HG03469 (cell line): ENCODE data around the gene ZNF625.
"Not testable (repeated sequence)": the region's sequence is repeated elsewhere in the genome, so short reads cannot be mapped to it uniquely, and the experiment has no call there.

Experiments used
- ATAC-seq: cut with Tn5 transposase; IDR thresholded peaks from one replicate; pipeline ENCODE4 v1.9.1; 2021; ENCODE audit warnings: mild to moderate bottlenecking, moderate library complexity, moderate number of reproducible peaks; ENCODE audit not compliant: unreplicated experiment

ZNF625 gene

DNA sequence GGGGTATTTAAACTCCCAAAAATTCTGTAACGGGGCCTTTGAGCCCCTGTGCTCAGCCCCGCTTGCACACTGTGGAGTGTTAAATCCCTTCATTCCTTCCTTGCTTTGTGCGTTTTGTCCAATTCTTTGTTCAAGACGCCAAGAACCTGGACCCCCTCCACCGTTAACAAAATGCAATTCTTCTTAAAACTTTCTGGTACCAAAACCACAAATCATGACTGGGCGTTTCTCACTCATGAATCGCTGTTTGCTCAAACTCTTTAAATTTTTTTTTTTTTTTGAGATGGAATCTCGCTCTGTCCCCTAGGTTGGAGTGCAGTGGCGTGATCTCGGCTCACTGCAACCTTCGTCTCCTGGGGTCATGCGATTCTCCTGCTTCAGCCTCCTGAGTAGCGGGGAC, 17.3 kb downstream of the ZNF625 start:
- ATAC-seq = no peak

DNA sequence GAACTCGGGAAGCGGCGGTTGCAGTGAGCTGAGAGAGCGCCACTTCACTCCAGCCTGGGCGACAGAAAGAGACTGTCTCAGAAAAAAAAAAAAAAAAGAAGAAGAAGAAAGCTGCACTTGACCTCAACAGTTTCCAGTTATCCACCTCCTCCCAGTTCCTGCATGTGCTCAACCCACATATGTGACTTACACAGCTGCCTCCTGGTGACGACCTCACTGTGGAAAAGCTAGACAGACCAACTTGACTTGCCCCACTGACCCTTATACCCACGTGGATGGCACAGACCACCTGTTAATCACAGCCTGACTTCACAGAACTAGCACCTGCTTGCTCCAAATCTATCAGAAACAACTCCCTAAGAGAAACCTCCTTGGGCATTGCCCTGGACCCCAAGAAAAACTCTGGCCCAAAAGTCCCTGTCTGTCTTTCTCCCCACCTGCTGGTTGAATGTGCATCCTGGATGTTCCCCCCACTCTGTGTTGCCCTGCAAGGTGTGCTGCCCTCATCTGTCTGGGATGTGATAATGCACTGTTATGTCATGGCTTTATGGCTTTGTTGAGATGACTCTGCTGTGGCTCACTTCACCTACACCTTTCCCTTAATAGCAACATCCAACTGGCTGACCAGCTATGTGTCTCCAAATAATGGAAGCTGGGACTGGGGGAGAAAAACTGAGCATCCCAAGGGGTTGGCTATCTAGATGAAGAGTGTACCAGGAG, 19.2 kb downstream of the ZNF625 start:
- no peak for ATAC-seq

DNA sequence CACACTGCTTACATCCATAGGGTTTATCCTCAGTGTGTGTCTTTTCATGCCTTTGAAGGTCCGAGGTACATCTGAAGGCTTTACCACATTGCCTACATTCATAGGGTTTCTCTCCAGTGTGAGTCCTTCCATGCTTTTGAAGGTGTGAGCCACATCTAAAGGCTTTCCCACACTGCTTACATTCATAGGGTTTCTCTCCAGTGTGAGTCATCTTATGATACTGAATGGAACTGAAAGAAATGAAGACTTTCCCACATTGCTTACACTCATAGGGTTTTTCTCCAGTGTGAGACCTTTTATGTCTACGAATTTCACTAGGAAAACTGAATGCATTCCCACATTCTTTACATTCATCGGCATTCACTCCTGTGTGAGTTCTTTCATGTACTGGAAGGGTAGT, 23.5 kb downstream of the ZNF625 start:
- ATAC-seq = no peak

DNA sequence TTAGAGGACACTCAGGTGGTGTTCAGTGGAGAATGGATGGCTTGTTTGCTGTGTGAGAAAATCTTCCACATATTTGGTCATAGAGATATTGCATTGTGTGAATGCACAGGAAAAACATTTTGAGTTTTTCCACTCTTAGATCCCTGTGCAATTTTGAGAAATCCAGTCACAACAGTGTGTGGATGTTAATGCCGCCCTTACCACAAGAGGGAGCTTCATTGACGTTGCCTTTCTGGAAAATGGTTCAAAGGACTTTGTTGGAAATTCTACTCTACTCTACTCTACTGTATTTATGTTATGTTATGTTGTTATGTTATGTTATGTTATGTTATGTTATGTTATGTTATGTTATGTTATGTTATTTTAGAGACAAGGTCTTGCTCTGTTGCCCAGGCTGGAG, 29.8 kb downstream of the ZNF625 start:
- no peak for ATAC-seq

DNA sequence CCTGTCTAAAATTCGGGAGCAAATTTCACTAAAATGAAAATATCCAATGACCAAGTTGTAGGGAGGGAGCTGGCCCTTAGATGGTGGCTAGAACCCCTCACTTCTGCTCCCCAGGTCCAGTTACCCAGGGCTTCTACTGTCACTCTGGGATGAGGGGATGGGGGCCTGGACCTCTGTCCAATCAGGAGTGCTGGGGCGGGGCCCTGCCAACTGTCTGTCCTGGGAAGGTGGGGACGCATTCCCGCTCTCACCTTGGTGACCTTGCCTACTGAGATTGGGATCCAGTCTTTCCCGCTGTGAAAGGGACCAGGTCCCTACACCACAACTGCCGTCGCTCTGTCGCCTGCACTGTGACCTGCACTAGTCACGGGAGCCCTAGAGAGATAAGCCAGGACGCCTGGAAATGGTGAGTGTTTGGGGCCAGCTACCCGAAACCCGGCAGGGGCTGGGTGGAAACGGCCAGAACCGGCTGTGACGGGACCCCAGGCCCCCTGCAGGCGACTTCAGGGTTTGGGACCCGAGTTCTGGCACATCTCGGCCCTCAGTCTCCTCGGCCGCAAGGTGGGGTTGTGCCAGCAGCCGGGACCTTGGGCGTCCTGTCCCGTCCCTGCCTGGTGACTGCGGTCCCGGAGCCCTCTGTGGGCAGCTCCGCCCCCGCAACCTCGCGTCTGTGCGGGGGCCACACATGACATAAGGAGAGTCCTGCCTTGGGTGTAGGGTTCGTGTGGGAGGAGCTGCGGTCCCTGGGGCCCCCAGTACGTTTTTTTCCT, 39.1 kb downstream of the ZNF625 start:
- ATAC-seq = no peak

DNA sequence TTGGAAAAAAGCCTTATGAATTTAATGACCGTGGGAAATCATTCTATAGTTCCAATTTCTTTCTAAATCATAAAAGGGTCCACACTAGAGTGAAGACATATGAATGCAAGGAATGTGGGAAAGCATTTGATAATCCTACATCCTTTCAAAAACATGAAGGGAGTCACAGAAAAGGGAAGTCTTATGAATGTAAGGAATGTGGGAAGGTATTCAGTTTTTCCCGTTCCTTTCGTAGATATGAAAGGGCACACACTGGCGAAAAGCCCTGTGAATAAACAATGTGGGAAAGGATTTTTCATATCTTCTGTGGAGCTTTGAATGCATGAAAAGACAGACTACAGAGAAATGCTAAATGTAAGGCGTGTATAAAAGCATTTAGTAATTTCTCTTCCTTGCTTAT, 43.4 kb downstream of the ZNF625 start:
- ATAC-seq = no peak

DNA sequence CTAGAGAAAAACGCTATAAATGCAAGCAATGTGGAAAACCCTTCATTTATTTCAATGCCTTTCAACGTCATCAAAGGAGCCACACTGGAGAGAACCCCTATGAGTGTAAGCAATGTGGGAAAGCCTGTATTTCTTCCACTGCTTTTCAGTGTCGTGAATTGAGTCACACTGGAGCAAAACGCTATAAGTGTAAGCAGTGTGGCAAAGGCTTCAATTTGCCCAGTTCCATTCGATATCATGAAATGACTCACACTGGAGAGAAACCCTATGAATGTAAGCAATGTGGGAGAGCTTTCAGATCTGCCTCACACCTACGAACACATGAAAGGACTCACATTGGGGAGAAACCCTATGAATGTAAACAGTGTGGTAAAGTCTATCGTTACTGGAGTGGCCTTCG, 43.8 kb downstream of the ZNF625 start:
- ATAC-seq = no peak

DNA sequence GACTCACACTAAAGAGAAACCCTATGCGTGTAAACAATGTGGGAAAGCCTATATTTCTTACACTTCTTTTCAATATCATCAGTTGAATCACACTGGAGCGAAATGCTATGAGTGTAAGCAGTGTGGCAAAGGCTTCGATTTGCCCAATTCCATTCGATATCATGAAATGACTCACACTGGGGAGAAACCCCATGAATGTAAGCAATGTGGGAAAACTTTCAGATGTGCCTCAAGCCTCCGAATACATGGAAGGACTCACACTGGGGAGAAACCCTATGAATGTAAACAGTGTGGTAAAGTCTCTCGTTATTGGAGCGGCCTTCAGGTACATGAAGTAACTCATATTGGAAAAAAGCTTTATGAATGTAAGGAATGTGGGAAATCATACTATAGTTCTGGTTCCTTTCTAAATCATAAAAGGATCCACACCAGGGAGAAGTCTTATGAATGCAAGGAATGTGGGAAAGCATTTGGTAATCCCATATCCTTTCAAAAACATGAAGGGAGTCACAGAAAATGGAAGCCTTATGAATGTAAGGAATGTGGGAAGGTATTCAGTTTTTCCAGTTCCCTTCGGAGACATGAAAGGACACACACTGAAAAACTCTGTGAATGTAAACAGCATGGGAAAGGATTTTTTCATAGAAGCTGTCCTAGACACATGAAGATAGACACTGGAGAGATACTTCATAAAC, 44.4 kb downstream of the ZNF625 start:
- no peak for ATAC-seq

DNA sequence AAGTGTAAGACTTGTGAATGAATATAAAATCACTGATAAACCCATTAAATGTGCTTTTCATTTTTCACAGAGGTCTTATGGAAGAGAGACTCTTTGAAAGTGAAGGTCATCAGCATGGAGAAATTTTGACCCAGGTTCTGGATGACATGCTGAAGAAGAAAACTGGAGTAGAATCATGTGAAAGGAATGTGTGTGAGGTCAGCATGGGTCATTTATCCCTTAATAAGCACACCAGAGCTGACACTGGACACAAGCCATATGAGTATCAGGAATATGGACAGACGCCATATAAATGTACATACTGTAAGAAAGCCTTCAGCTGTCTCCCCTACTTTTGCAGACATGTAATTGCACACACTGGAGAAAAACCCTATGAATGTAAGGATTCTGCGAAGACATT, 45.4 kb downstream of the ZNF625 start:
- ATAC-seq = no peak

DNA sequence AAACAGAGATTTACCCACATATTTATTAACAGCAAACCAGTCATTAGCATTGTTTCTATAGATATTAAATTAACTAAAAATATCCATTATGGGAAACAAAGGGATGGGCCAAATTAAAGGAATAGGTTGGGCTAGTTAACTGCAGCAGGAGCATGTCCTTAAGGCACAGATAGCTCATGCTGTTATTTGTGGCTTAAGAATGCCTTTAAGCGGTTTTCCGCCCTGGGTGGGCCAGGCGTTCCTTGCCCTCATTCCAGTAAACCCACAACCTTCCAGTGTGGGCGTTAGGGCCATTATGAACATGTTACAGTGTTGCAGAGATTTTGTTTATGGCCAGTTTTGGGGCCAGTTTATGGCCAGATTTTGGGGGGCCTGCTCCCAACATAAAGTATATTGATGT, 52.6 kb downstream of the ZNF625 start:
- not testable (repeated sequence) for ATAC-seq

DNA sequence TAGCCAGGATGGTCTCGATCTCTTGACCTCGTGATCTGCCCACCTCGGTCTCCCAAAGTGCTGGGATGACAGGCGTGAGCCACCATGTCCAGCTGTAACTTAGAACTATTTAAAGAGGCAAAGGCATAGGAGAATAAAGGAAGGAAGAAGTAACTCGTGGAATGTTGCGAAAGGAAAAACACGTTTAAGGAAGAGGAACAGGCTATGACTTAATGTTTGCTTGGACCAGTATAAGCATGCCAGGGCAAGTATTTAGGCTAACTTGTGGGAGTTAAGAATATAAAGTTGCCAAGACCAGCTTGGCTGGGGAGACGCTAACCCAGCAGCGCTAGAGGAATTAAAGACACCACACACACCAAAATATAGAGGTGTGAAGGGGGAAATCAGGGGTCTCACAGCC, 58.5 kb downstream of the ZNF625 start:
- no peak for ATAC-seq

DNA sequence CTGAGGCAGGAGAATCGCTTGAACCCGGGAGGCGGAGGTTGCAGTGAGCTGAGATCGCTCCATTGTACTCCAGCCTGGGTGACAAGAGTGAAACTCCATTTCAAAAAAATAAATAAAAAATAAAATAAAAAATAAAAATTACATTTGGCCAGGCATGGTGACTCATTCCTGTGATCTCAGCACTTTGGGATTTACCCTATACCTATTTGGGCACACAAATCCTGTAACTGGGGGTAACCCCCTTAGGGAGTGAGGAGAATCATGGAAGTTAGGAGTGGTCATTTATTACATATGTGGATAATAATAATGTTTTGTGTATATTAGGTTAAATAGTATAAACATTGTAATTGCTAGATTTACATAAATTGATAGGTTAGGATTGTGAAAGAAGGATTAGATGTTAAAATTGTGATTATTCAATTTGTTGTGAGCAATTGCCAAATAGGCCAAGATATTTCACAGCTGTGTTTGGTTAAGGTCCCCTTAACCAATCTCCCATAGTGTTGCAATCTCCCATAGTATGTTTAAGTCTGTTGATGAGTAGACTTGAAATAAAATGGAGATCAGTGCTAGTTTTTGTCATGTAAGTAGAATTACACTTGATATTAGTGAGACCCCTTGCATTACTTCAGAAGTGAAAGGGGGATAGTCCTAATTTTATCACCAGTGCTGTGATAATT, 61.3 kb downstream of the ZNF625 start:
- no peak for ATAC-seq
